ENCODE measurements around the gene POLD4.

The POLD4 gene

GRCh38 chr11:67302571-67303131 is 50.7 kb downstream of the POLD4 start:
- TF ChIP-seq SPI1 (IDR thresholded peaks at IDR 0.05; ENCODE audit: borderline replicate concordance, low read depth), result peak; percentile 66; the same call in 1 of the 2 replicates
- TF ChIP-seq REST (IDR thresholded peaks at IDR 0.05; ENCODE audit: insufficient replicate concordance, low read depth), result no peak
- peak; percentile 97 for TF ChIP-seq POLR2AphosphoS5 (IDR thresholded peaks at IDR 0.05; ENCODE audit: low read depth)
- Histone ChIP-seq H3K4me3 (replicated peaks; ENCODE audit: insufficient read depth, low read length) (peak overlapping the region; percentile 57), H3K27me3 (ENCODE audit: insufficient read depth, poor library complexity, severe bottlenecking) (no peaks in the 10 kb centered on the region), H3K27ac (replicated peaks) (peak overlapping the region; percentile 79)
- DNase-seq (ENCODE audit: low read depth in 1 of 2, low spot score in 1 of 2), result peak; percentile 82 to 87

- Histone ChIP-seq H3K27ac (replicated peaks) (peak overlapping the region; percentile 79), H3K4me3 (replicated peaks; ENCODE audit: insufficient read depth, low read length) (peak overlapping the region; percentile 57), H3K27me3 (ENCODE audit: insufficient read depth, poor library complexity, severe bottlenecking) (no peaks in the 10 kb centered on the region)
- DNase-seq (ENCODE audit: low read depth in 1 of 2, low spot score in 1 of 2), result peak in 1 of 2 experiments; percentile 60
- TF ChIP-seq SPI1 (IDR thresholded peaks at IDR 0.05; ENCODE audit: borderline replicate concordance, low read depth) (no peak), REST (IDR thresholded peaks at IDR 0.05; ENCODE audit: insufficient replicate concordance, low read depth) (no peak), GABPA (IDR thresholded peaks at IDR 0.05; ENCODE audit: low read depth) (no peak), POLR2AphosphoS5 (IDR thresholded peaks at IDR 0.05; ENCODE audit: low read depth) (no peak), CTCF (IDR thresholded peaks at IDR 0.05; ENCODE audit: insufficient read depth, low read length) (no peak)
These were observed 51.3 kb downstream of the POLD4 start for GRCh38 chr11:67301951-67302516.

- Histone ChIP-seq H3K27ac (replicated peaks) (peak overlapping the region; percentile 79), H3K4me3 (replicated peaks; ENCODE audit: insufficient read depth, low read length) (no peak overlapping the region), H3K27me3 (ENCODE audit: insufficient read depth, poor library complexity, severe bottlenecking) (no peaks in the 10 kb centered on the region)
- no peak for DNase-seq (ENCODE audit: low read depth in 1 of 2, low spot score in 1 of 2)
- TF ChIP-seq GABPA (IDR thresholded peaks at IDR 0.05; ENCODE audit: low read depth) (no peak), CTCF (IDR thresholded peaks at IDR 0.05; ENCODE audit: insufficient read depth, low read length) (no peak), POLR2AphosphoS5 (IDR thresholded peaks at IDR 0.05; ENCODE audit: low read depth) (0 out of 2 replicates have a peak, but pooled peaks have one; percentile 2), SPI1 (IDR thresholded peaks at IDR 0.05; ENCODE audit: borderline replicate concordance, low read depth) (no peak), REST (IDR thresholded peaks at IDR 0.05; ENCODE audit: insufficient replicate concordance, low read depth) (no peak)
These were observed 51.9 kb downstream of the POLD4 start for GRCh38 chr11:67301313-67301921.

Data from HL-60 (cell line).